Astrocyte (in vitro differentiated cells and primary cell): ENCODE measurements around the gene TNIK. TPM values are rescaled to one million over a fixed set of nuclear protein-coding genes. Genes with fewer than 3 reads are reported as not detected.

Experiments
- DNase-seq: peaks from one replicate; pipeline ENCODE4 v3.0.0-alpha.2; 2010; ENCODE audit warnings: low read depth
- FAIRE-seq: peaks from 2 replicates; lab custom pipeline; 2011; peaks lifted over from hg19 to GRCh38; lab: Jason Lieb, UNC
- H2AFZ ChIP-seq: 2 replicates; pipeline ENCODE4 v1.6.0; 2012; ENCODE audit warnings: low read depth, low read length, inconsistent platforms
- H3K27ac ChIP-seq: 2 replicates; pipeline ENCODE4 v1.5.1; 2011; ENCODE audit warnings: low read depth, low read length, inconsistent platforms
- H3K27me3 ChIP-seq: 2 replicates; pipeline ENCODE4 v1.6.0; 2011; ENCODE audit warnings: low read length, inconsistent platforms; ENCODE audit not compliant: insufficient read depth
- H3K36me3 ChIP-seq: 2 replicates; pipeline ENCODE4 v1.5.1; 2011; ENCODE audit warnings: low read length, inconsistent platforms; ENCODE audit not compliant: insufficient read depth
- H3K4me1 ChIP-seq: 2 replicates; pipeline ENCODE4 v1.5.1; 2011; ENCODE audit warnings: low read length, inconsistent platforms; ENCODE audit not compliant: insufficient read depth
- H3K4me2 ChIP-seq: 2 replicates; pipeline ENCODE4 v1.6.0; 2012; ENCODE audit warnings: low read length, inconsistent platforms
- H3K4me3 ChIP-seq: 2 replicates; pipeline ENCODE4 v1.5.1; 2011; ENCODE audit warnings: low read depth, mild to moderate bottlenecking, low read length, inconsistent platforms; ENCODE audit not compliant: insufficient read depth
- H3K79me2 ChIP-seq: 2 replicates; pipeline ENCODE4 v1.6.0; 2012; ENCODE audit warnings: mild to moderate bottlenecking, low read length, inconsistent platforms; ENCODE audit not compliant: insufficient read depth
- H3K9ac ChIP-seq: 2 replicates; pipeline ENCODE4 v1.6.0; 2012; ENCODE audit warnings: mild to moderate bottlenecking, low read length, inconsistent platforms
- H3K9me3 ChIP-seq: 2 replicates; pipeline ENCODE4 v1.5.1; 2012; ENCODE audit warnings: low read depth, mild to moderate bottlenecking, low read length, inconsistent platforms; ENCODE audit not compliant: insufficient read depth
- H4K20me1 ChIP-seq: 2 replicates; pipeline ENCODE4 v1.6.0; 2012; ENCODE audit warnings: low read length, inconsistent platforms; ENCODE audit not compliant: insufficient read depth
- H3K27ac Mint-ChIP-seq: one replicate; pipeline ENCODE4 v1.8.0; 2021; ENCODE audit warnings: mild to moderate bottlenecking, mixed read lengths; ENCODE audit not compliant: unreplicated experiment
- H3K27me3 Mint-ChIP-seq: one replicate; pipeline ENCODE4 v1.8.0; 2021; ENCODE audit warnings: low read depth, mixed read lengths; ENCODE audit not compliant: unreplicated experiment
- H3K36me3 Mint-ChIP-seq: one replicate; pipeline ENCODE4 v1.8.0; 2021; ENCODE audit warnings: low read depth, mixed read lengths; ENCODE audit not compliant: unreplicated experiment
- H3K4me1 Mint-ChIP-seq: one replicate; pipeline ENCODE4 v1.8.0; 2021; ENCODE audit warnings: low read depth, mixed read lengths; ENCODE audit not compliant: unreplicated experiment
- H3K4me3 Mint-ChIP-seq: one replicate; pipeline ENCODE4 v1.8.0; 2021; ENCODE audit warnings: mild to moderate bottlenecking, moderate library complexity, mixed read lengths; ENCODE audit not compliant: unreplicated experiment
- H3K9me3 Mint-ChIP-seq: one replicate; pipeline ENCODE4 v1.8.0; 2021; ENCODE audit warnings: mild to moderate bottlenecking, mixed read lengths; ENCODE audit not compliant: unreplicated experiment
- EZH2 ChIP-seq: IDR thresholded peaks from 2 replicates; pipeline ENCODE4 v1.6.1; 2012; ENCODE audit warnings: mild to moderate bottlenecking, low read length, inconsistent platforms; ENCODE audit not compliant: insufficient read depth
- total RNA-seq: library from RNA; stranded (reverse); gene quantifications from 2 replicates; pipeline ENCODE4 v1.2.1, GENCODE V29; 2021
- TF ChIP-seq, protein P1 (sequence below): IDR thresholded peaks from 2 replicates; pipeline ENCODE4 v1.5.1; 2011; ENCODE audit warnings: low read depth, mild to moderate bottlenecking, inconsistent platforms, low read length, moderate library complexity; ENCODE audit not compliant: insufficient read depth

TNIK gene
- total RNA-seq, 1 donor from 2014 or later, result 70.0 TPM

DNA sequence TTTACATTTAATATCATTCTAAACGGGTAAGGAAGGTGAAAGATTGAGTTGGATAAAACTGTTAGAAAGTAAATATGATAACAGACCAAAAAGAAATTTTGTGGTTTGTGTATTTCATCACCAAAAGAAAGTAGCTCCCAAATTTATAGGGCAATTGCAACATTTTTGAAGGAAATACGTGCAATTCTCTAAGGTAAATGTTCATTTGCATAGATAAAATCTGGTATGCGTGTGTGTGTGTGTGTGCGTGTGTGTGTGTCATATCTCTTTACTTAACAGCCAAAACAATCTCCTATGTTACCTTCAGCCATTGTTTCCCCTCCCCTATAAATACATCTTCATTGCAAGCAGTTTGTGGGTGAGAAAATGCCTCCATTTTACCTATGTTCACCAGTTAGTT is 208.4 kb downstream of the TNIK start:
- no peak for FAIRE-seq
- no peak overlapping the region for H3K27ac ChIP-seq
- TF ChIP-seq, protein P1, sequence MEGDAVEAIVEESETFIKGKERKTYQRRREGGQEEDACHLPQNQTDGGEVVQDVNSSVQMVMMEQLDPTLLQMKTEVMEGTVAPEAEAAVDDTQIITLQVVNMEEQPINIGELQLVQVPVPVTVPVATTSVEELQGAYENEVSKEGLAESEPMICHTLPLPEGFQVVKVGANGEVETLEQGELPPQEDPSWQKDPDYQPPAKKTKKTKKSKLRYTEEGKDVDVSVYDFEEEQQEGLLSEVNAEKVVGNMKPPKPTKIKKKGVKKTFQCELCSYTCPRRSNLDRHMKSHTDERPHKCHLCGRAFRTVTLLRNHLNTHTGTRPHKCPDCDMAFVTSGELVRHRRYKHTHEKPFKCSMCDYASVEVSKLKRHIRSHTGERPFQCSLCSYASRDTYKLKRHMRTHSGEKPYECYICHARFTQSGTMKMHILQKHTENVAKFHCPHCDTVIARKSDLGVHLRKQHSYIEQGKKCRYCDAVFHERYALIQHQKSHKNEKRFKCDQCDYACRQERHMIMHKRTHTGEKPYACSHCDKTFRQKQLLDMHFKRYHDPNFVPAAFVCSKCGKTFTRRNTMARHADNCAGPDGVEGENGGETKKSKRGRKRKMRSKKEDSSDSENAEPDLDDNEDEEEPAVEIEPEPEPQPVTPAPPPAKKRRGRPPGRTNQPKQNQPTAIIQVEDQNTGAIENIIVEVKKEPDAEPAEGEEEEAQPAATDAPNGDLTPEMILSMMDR, result no peak
- TF ChIP-seq EZH2, result no peak

GRCh38 chr3:171250444-171250843 is 209.8 kb downstream of the TNIK start:
- Histone ChIP-seq H2AFZ (no peak overlapping the region), H3K27ac (no peak overlapping the region), H3K36me3 (no peaks in the 10 kb centered on the region), H3K4me3 (no peak overlapping the region), H3K79me2 (no peaks in the 10 kb centered on the region), H3K4me1 (no peaks in the 10 kb centered on the region), H3K9ac (no peak overlapping the region), H3K9me3 (no peaks in the 10 kb centered on the region), H4K20me1 (no peaks in the 10 kb centered on the region), H3K4me2 (no peak overlapping the region), H3K27me3 (no peaks in the 10 kb centered on the region)
- no peak overlapping the region for H3K4me3 Mint-ChIP-seq
- DNase-seq (no peak), FAIRE-seq (no peak)
- H3K27me3 Mint-ChIP-seq, result no peaks in the 10 kb centered on the region
- peaks cover 4% of the 10 kb centered on the region for H3K36me3 Mint-ChIP-seq
- no peak for TF ChIP-seq EZH2
- TF ChIP-seq, protein P1, result no peak
- peaks cover 25% of the 10 kb centered on the region for H3K4me1 Mint-ChIP-seq
- H3K27ac Mint-ChIP-seq, result no peak overlapping the region
- no peaks in the 10 kb centered on the region for H3K9me3 Mint-ChIP-seq

More for the DNA sequence above, 208.4 kb downstream of the TNIK start:
- H3K27me3 ChIP-seq, result no peaks in the 10 kb centered on the region
- no peaks in the 10 kb centered on the region for H3K36me3 ChIP-seq
- peaks cover 2% of the 10 kb centered on the region for H3K4me1 ChIP-seq
- H3K9ac ChIP-seq, result no peak overlapping the region
- no peak overlapping the region for H3K4me3 ChIP-seq
- no peak overlapping the region for H3K4me3 Mint-ChIP-seq
- H3K36me3 Mint-ChIP-seq, result peaks cover 4% of the 10 kb centered on the region
- peaks cover 38% of the 10 kb centered on the region for H3K4me1 Mint-ChIP-seq
- no peak overlapping the region for H3K4me2 ChIP-seq
- H3K9me3 Mint-ChIP-seq, result no peaks in the 10 kb centered on the region
- no peaks in the 10 kb centered on the region for H3K79me2 ChIP-seq
- no peak for DNase-seq
- no peak overlapping the region for H2AFZ ChIP-seq
- no peaks in the 10 kb centered on the region for H3K27me3 Mint-ChIP-seq
- H3K27ac Mint-ChIP-seq, result no peak overlapping the region
- H4K20me1 ChIP-seq, result no peaks in the 10 kb centered on the region
- no peaks in the 10 kb centered on the region for H3K9me3 ChIP-seq

- Histone ChIP-seq H3K36me3 (no peaks in the 10 kb centered on the region), H3K9ac (no peak overlapping the region), H3K4me2 (no peak overlapping the region), H4K20me1 (no peaks in the 10 kb centered on the region), H3K79me2 (no peaks in the 10 kb centered on the region), H3K9me3 (no peaks in the 10 kb centered on the region), H3K4me1 (no peaks in the 10 kb centered on the region), H3K4me3 (no peak overlapping the region), H3K27ac (no peak overlapping the region), H2AFZ (no peak overlapping the region), H3K27me3 (no peaks in the 10 kb centered on the region)
- no peak overlapping the region for H3K4me3 Mint-ChIP-seq
- FAIRE-seq (no peak), DNase-seq (no peak)
- no peaks in the 10 kb centered on the region for H3K9me3 Mint-ChIP-seq
- TF ChIP-seq, protein P1, result no peak
- no peak for TF ChIP-seq EZH2
- H3K4me1 Mint-ChIP-seq, result peaks cover 13% of the 10 kb centered on the region
- peaks cover 3% of the 10 kb centered on the region for H3K36me3 Mint-ChIP-seq
- H3K27ac Mint-ChIP-seq, result no peak overlapping the region
- no peaks in the 10 kb centered on the region for H3K27me3 Mint-ChIP-seq
Observed at GRCh38 chr3:171249245-171249644, 211.0 kb downstream of the TNIK start.
